ENCODE data around the gene PTPRE. TPM values are rescaled to one million over a fixed set of nuclear protein-coding genes. Genes with fewer than 3 reads are reported as not detected.

PTPRE gene
- total and polyA plus RNA-seq, 4 donors = 1.5 to 12.5 (median 3.7) TPM

- no peak for DNase-seq (ENCODE audit: low spot score)
- no peaks in the 10 kb centered on the region for H3K4me1 ChIP-seq (ENCODE audit: control insufficient read depth in 4 of 4, insufficient read depth in 4 of 4, low read length in 3 of 4)
- WGBS = 86% methylated on average over 10 of the region's 10 CpGs
- no peaks in the 10 kb centered on the region for H3K27me3 ChIP-seq (ENCODE audit: control insufficient read depth in 4 of 4, insufficient read depth in 4 of 4, low read length in 3 of 4)
- no peak overlapping the region for H3K4me3 ChIP-seq (ENCODE audit: low read depth in 1 of 3, low read length in 3 of 3)
- TF ChIP-seq YY1 (IDR thresholded peaks at IDR 0.05) = no peak
- TF ChIP-seq GABPA (IDR thresholded peaks at IDR 0.05 in 1 of 2, conservative IDR thresholded peaks at IDR 0.05 in 1 of 2) = no peak
- TF ChIP-seq SP1 (IDR thresholded peaks at IDR 0.05) = no peak
- no peak for TF ChIP-seq ZBTB33 (IDR thresholded peaks at IDR 0.05)
- TF ChIP-seq HNF4G (IDR thresholded peaks at IDR 0.05) = no peak
- TF ChIP-seq RAD21 (IDR thresholded peaks at IDR 0.05) = no peak
- TF ChIP-seq RXRA (IDR thresholded peaks at IDR 0.05) = no peak
- no peak for TF ChIP-seq TAF1 (conservative IDR thresholded peaks at IDR 0.05)
- TF ChIP-seq HNF4A (conservative IDR thresholded peaks at IDR 0.05) = no peak
- TF ChIP-seq REST (IDR thresholded peaks at IDR 0.05) = no peak
- TF ChIP-seq FOXA2 (IDR thresholded peaks at IDR 0.05) = no peak
- no peak for TF ChIP-seq ATF3 (IDR thresholded peaks at IDR 0.05)
- no peak for TF ChIP-seq MAX (IDR thresholded peaks at IDR 0.05)
- TF ChIP-seq CTCF (IDR thresholded peaks at IDR 0.05; ENCODE audit: low read depth, low read length, missing input control) = no peak
- no peak for TF ChIP-seq NR2F2 (IDR thresholded peaks at IDR 0.05)
- no peak for TF ChIP-seq FOXA1 (IDR thresholded peaks at IDR 0.05)
- TF ChIP-seq JUND (IDR thresholded peaks at IDR 0.05) = no peak
- H3K9me3 ChIP-seq (ENCODE audit: control insufficient read depth in 4 of 4, low read length in 3 of 4) = no peaks in the 10 kb centered on the region
- peaks cover 0 to 4% (median under 1%) of the 10 kb centered on the region in 4 donors for H3K36me3 ChIP-seq (ENCODE audit: control insufficient read depth in 4 of 4, insufficient read depth in 3 of 4, low read depth in 1 of 4, low read length in 3 of 4)
- no peak overlapping the region for H3K27ac ChIP-seq (ENCODE audit: low read depth in 1 of 2, low read length in 2 of 2)
- no peak overlapping the region for H3K9ac ChIP-seq (ENCODE audit: low read depth in 1 of 2, low read length in 2 of 2)
Observed at GRCh38 chr10:128070161-128070560, 163.3 kb downstream of the PTPRE start.

All from liver (tissue), 9 donors.